Measurements from ENCODE around the gene LRP4.

DNA sequence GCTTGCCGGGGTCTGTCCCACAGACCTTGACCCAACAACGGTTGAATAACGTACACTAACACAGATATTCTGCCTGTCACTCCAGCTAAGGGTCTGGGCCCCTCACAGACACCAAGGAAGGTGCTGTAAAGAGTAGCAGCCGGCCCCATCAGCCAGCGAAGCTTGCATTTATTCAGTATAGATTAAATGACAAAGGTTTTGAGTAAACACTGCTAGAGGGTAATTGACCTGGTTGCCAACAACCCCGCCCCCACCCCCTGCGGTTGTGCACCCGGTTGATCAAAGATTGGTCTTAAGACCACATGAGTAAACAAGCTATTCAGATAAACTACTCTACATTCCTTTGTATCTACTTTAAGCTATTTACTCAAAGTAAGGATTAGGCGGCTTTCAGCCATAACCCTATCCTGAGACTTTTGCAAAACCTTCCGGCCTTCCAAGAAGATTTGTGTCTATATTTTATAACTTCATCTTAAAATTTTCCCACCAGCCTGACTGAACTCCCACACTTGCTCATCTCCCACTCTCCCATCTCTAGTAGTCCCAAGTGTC lies 67.4 kb downstream of the LRP4 start:
- TF ChIP-seq, protein P1, sequence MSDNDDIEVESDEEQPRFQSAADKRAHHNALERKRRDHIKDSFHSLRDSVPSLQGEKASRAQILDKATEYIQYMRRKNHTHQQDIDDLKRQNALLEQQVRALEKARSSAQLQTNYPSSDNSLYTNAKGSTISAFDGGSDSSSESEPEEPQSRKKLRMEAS (IDR thresholded peaks at IDR 0.05; ENCODE audit: insufficient read depth, insufficient read length), result no peak
- TF ChIP-seq, protein P2, sequence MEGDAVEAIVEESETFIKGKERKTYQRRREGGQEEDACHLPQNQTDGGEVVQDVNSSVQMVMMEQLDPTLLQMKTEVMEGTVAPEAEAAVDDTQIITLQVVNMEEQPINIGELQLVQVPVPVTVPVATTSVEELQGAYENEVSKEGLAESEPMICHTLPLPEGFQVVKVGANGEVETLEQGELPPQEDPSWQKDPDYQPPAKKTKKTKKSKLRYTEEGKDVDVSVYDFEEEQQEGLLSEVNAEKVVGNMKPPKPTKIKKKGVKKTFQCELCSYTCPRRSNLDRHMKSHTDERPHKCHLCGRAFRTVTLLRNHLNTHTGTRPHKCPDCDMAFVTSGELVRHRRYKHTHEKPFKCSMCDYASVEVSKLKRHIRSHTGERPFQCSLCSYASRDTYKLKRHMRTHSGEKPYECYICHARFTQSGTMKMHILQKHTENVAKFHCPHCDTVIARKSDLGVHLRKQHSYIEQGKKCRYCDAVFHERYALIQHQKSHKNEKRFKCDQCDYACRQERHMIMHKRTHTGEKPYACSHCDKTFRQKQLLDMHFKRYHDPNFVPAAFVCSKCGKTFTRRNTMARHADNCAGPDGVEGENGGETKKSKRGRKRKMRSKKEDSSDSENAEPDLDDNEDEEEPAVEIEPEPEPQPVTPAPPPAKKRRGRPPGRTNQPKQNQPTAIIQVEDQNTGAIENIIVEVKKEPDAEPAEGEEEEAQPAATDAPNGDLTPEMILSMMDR (IDR thresholded peaks at IDR 0.05; ENCODE audit: extremely low read depth in 1 of 2, insufficient read depth in 1 of 2, low read depth in 1 of 2, low read length in 2 of 2), result no peak
- no peak for TF ChIP-seq POLR2A (IDR thresholded peaks at IDR 0.05; ENCODE audit: low read depth, low read length)
- TF ChIP-seq MYC (IDR thresholded peaks at IDR 0.05; ENCODE audit: low read depth, low read length), result no peak
- no peak for TF ChIP-seq EZH2 (IDR thresholded peaks at IDR 0.05; ENCODE audit: borderline replicate concordance, low read depth, low read length, severe bottlenecking)
- TF ChIP-seq POLR2AphosphoS5 (IDR thresholded peaks at IDR 0.05; ENCODE audit: insufficient read depth, low read depth, low read length), result no peak
- no peak for TF ChIP-seq JUN (IDR thresholded peaks at IDR 0.05; ENCODE audit: borderline replicate concordance, insufficient read depth, insufficient read length, low read depth)
